ENCODE data around the gene CFAP73. TPM values are rescaled to one million over a fixed set of nuclear protein-coding genes. Genes with fewer than 3 reads are reported as not detected.

The CFAP73 gene
- total RNA-seq, result not detected in 2 replicates

GRCh38 chr12:113149361-113150150 is at the start of gene CFAP73:
Gene CFAP73 (plus strand): TSS chr12:113149724. CDS start chr12:113149858, 134 bp downstream.
- no peak within 1 kb of the TSS for H3K4me3 ChIP-seq (ENCODE audit: low read depth, low read length)
- peak; percentile 70 for DNase-seq (ENCODE audit: low read depth)
- peak; percentile 7 for TF ChIP-seq CTCF (IDR thresholded peaks at IDR 0.05; ENCODE audit: insufficient read depth, low read depth, low read length)

GRCh38 chr12:113099764-113100163 is 49.8 kb upstream of the CFAP73 start:
- no peak overlapping the region for H3K4me3 ChIP-seq (ENCODE audit: low read depth, low read length)
- TF ChIP-seq CTCF (IDR thresholded peaks at IDR 0.05; ENCODE audit: insufficient read depth, low read depth, low read length), result no peak
- no peak for DNase-seq (ENCODE audit: low read depth)

GRCh38 chr12:113101751-113102150 is 47.8 kb upstream of the CFAP73 start:
- DNase-seq (ENCODE audit: low read depth), result no peak
- no peak for TF ChIP-seq CTCF (IDR thresholded peaks at IDR 0.05; ENCODE audit: insufficient read depth, low read depth, low read length)

GRCh38 chr12:113102811-113103210 is 46.7 kb upstream of the CFAP73 start:
- DNase-seq (ENCODE audit: low read depth), result no peak
- TF ChIP-seq CTCF (IDR thresholded peaks at IDR 0.05; ENCODE audit: insufficient read depth, low read depth, low read length), result no peak
- H3K4me3 ChIP-seq (ENCODE audit: low read depth, low read length), result no peak overlapping the region

More at GRCh38 chr12:113101751-113102150, 47.8 kb upstream of the CFAP73 start:
- no peak overlapping the region for H3K4me3 ChIP-seq (ENCODE audit: low read depth, low read length)

GRCh38 chr12:113103756-113104450 is 45.6 kb upstream of the CFAP73 start:
- no peak for TF ChIP-seq CTCF (IDR thresholded peaks at IDR 0.05; ENCODE audit: insufficient read depth, low read depth, low read length)
- no peak overlapping the region for H3K4me3 ChIP-seq (ENCODE audit: low read depth, low read length)
- DNase-seq (ENCODE audit: low read depth), result no peak

GRCh38 chr12:113104953-113105510 is 44.5 kb upstream of the CFAP73 start:
- no peak for DNase-seq (ENCODE audit: low read depth)
- TF ChIP-seq CTCF (IDR thresholded peaks at IDR 0.05; ENCODE audit: insufficient read depth, low read depth, low read length), result no peak
- H3K4me3 ChIP-seq (ENCODE audit: low read depth, low read length), result no peak overlapping the region

Measured in fibroblast of villous mesenchyme (primary cell).